GM23338 (cell line): ENCODE data around the gene MRPS21. TPM values are rescaled to one million over a fixed set of nuclear protein-coding genes. Genes with fewer than 3 reads are reported as not detected.

Experiments used
- ATAC-seq: fragments of 200-7000 bp; cut with Tn5 transposase; 3 replicates; pipeline ENCODE4 v1.9.1; 2020
- DNase-seq: peaks from one replicate; pipeline ENCODE4 v3.0.0-alpha.2; 2015; ENCODE audit warnings: low spot score
- H2AFZ ChIP-seq: fragments of 200-600 bp; sonication (generic); 2 replicates; pipeline ENCODE4 v1.8.0; 2016; ENCODE audit warnings: antibody characterized with exemption, mild to moderate bottlenecking, moderate library complexity
- H3F3A ChIP-seq: fragments of 200-600 bp; sonication (generic); replicated peaks from 2 replicates; pipeline ENCODE4 v1.8.0; 2017; ENCODE audit warnings: antibody characterized with exemption, mixed run types, low read depth
- H3K27ac ChIP-seq: fragments of 200-600 bp; sonication (generic); 2 replicates; pipeline ENCODE4 v1.6.1; 2016; ENCODE audit warnings: low read depth
- H3K27me3 ChIP-seq: fragments of 200-600 bp; sonication (generic); 2 replicates; pipeline ENCODE4 v1.8.0; 2016; ENCODE audit warnings: mild to moderate bottlenecking, mixed run types, moderate library complexity; ENCODE audit not compliant: insufficient read depth
- H3K36me3 ChIP-seq: fragments of 200-600 bp; sonication (generic); 2 replicates; pipeline ENCODE4 v1.8.0; 2016; ENCODE audit warnings: mild to moderate bottlenecking; ENCODE audit not compliant: insufficient read depth
- H3K4me1 ChIP-seq: fragments of 200-600 bp; sonication (generic); 2 replicates; pipeline ENCODE4 v1.8.0; 2016; ENCODE audit warnings: mild to moderate bottlenecking, moderate library complexity; ENCODE audit not compliant: insufficient read depth
- H3K4me2 ChIP-seq: fragments of 200-600 bp; sonication (generic); 2 replicates; pipeline ENCODE4 v1.7.1; 2017; ENCODE audit warnings: mixed run types
- H3K4me3 ChIP-seq: fragments of 200-600 bp; sonication (generic); 2 replicates; pipeline ENCODE4 v1.6.1; 2016; ENCODE audit warnings: mixed run types
- H3K79me2 ChIP-seq: fragments of 200-600 bp; sonication (generic); replicated peaks from 2 replicates; pipeline ENCODE4 v1.8.0; 2017; ENCODE audit warnings: mild to moderate bottlenecking; ENCODE audit not compliant: insufficient read depth
- H3K9me2 ChIP-seq: fragments of 200-600 bp; sonication (generic); 2 replicates; pipeline ENCODE4 v1.8.0; 2017; ENCODE audit not compliant: insufficient read depth
- H4K20me1 ChIP-seq: fragments of 200-600 bp; sonication (generic); replicated peaks from 2 replicates; pipeline ENCODE4 v1.8.0; 2017; ENCODE audit warnings: mild to moderate bottlenecking; ENCODE audit not compliant: insufficient read depth
- H3K27ac Mint-ChIP-seq: 2 replicates; pipeline ENCODE4 v1.8.0; 2020; ENCODE audit warnings: inconsistent platforms, mild to moderate bottlenecking, moderate library complexity, mixed read lengths
- H3K27me3 Mint-ChIP-seq: 3 replicates; pipeline ENCODE4 v1.8.0; 2022; ENCODE audit warnings: low read depth, mild to moderate bottlenecking, moderate library complexity, mixed read lengths, inconsistent platforms; ENCODE audit not compliant: insufficient read depth, poor library complexity
- H3K36me3 Mint-ChIP-seq: 3 replicates; pipeline ENCODE4 v1.8.0; 2021; ENCODE audit warnings: low read depth, mild to moderate bottlenecking, inconsistent platforms, moderate library complexity, mixed read lengths
- H3K4me1 Mint-ChIP-seq: 3 replicates; pipeline ENCODE4 v1.8.0; 2020; ENCODE audit warnings: mild to moderate bottlenecking, inconsistent platforms, mixed read lengths
- H3K4me3 Mint-ChIP-seq: 3 replicates; pipeline ENCODE4 v1.8.0; 2021; ENCODE audit warnings: moderate library complexity, mild to moderate bottlenecking, inconsistent platforms, mixed read lengths
- H3K9me3 Mint-ChIP-seq: 3 replicates; pipeline ENCODE4 v1.8.0; 2020; ENCODE audit warnings: moderate library complexity, mild to moderate bottlenecking, inconsistent platforms, mixed read lengths
- CREB1 ChIP-seq: fragments of 250-450 bp; sonication (Bioruptor Pico); IDR thresholded peaks from 2 replicates; pipeline ENCODE4 v1.5.0; 2020; ENCODE audit warnings: low read depth, mild to moderate bottlenecking, moderate library complexity
- EZH2phosphoT487 ChIP-seq: fragments of 200-600 bp; sonication (generic); IDR thresholded peaks from one replicate; pipeline ENCODE4 v1.8.1; 2018; ENCODE audit warnings: antibody characterized with exemption; ENCODE audit not compliant: unreplicated experiment
- JUNB ChIP-seq: IDR thresholded peaks from one replicate; pipeline ENCODE4 v1.6.1; 2016; ENCODE audit warnings: antibody characterized with exemption; ENCODE audit not compliant: unreplicated experiment
- NANOG ChIP-seq: IDR thresholded peaks from 2 replicates; pipeline ENCODE4 v1.6.1; 2016; ENCODE audit warnings: antibody characterized with exemption, borderline replicate concordance
- POLR2AphosphoS5 ChIP-seq: IDR thresholded peaks from 2 replicates; pipeline ENCODE4 v1.6.1; 2016; ENCODE audit warnings: antibody characterized with exemption, low read depth
- STAT1 ChIP-seq: IDR thresholded peaks from one replicate; pipeline ENCODE4 v1.6.1; 2016; ENCODE audit warnings: antibody characterized with exemption; ENCODE audit not compliant: unreplicated experiment
- ZNF114 ChIP-seq: fragments of 250-450 bp; sonication (Bioruptor Pico); IDR thresholded peaks from 2 replicates; pipeline ENCODE4 v1.5.0; 2020; ENCODE audit warnings: mild to moderate bottlenecking, moderate library complexity
- ZNF331 ChIP-seq: fragments of 250-450 bp; sonication (Bioruptor Pico); IDR thresholded peaks from 2 replicates; pipeline ENCODE4 v1.5.0; 2020; ENCODE audit warnings: low read depth, mild to moderate bottlenecking, moderate library complexity
- polyA plus RNA-seq: library from polyadenylated mRNA; unstranded; fragments of >200 nt; fragmentation: Nextera tagmentation; extraction: Ambion mirVana; gene quantifications from 2 replicates; pipeline ENCODE4 v1.2.1, GENCODE V29; 2016
- total RNA-seq: library from RNA; depleted of rRNA; stranded (reverse); fragments of >200 nt; shearing (Covaris generic); gene quantifications from 2 replicates; pipeline ENCODE4 v1.2.3, GENCODE V29; 2014
- TF ChIP-seq, protein P1 (sequence below), 2 experiments: fragments of 200-600 bp in 1 of 2; sonication (generic) in 1 of 2; conservative IDR thresholded peaks; 2 replicates each; pipeline versions ENCODE4 v1.5.1 to v1.6.1; 2016 to 2017; ENCODE audit warnings: antibody characterized with exemption in 2 of 2, low read depth in 2 of 2, mild to moderate bottlenecking in 2 of 2, moderate library complexity in 1 of 2
- TF ChIP-seq, protein P2 (sequence below): IDR thresholded peaks from 2 replicates; pipeline ENCODE4 v1.6.1; 2016; ENCODE audit warnings: antibody characterized with exemption

Gene MRPS21
- total and polyA plus RNA-seq, 2 experiments from 2014 or later, result 51.2 to 313 TPM

GRCh38 chr1:150256554-150257341, 36.9 kb upstream of the MRPS21 start:
- Histone ChIP-seq H3K4me1 (peaks cover 21% of the 10 kb centered on the region), H3K27me3 (no peaks in the 10 kb centered on the region), H3K79me2 (peaks cover 26% of the 10 kb centered on the region), H3K27ac (peak overlapping the region; percentile 89), H4K20me1 (peaks cover 3% of the 10 kb centered on the region; the same call in 1 of the 2 replicates), H3K4me2 (peak overlapping the region; percentile 95), H3F3A (peaks cover 24% of the 10 kb centered on the region; the same call in 1 of the 2 replicates), H2AFZ (no peak overlapping the region), H3K36me3 (peaks cover 5% of the 10 kb centered on the region; the same call in 1 of the 2 replicates), H3K4me3 (peak overlapping the region; percentile 88), H3K9me2 (no peaks in the 10 kb centered on the region)
- DNase-seq (peak; percentile 66), ATAC-seq (peak; percentile 12)
- Mint-ChIP-seq H3K36me3 (peaks cover 14% of the 10 kb centered on the region), H3K4me3 (peak overlapping the region; percentile 91), H3K27me3 (peaks cover 7% of the 10 kb centered on the region), H3K4me1 (peaks cover 36% of the 10 kb centered on the region), H3K27ac (peak overlapping the region; percentile 98), H3K9me3 (peaks cover 2% of the 10 kb centered on the region; the same call in 2 of the 3 replicates)
- TF ChIP-seq JUNB (no peak), EZH2phosphoT487 (no peak), ZNF114 (CRISPR knock-in tag) (no peak), STAT1 (no peak), ZNF331 (CRISPR knock-in tag) (no peak), POLR2AphosphoS5 (peak; percentile 39; the same call in 1 of the 2 replicates)
- TF ChIP-seq, protein P1, sequence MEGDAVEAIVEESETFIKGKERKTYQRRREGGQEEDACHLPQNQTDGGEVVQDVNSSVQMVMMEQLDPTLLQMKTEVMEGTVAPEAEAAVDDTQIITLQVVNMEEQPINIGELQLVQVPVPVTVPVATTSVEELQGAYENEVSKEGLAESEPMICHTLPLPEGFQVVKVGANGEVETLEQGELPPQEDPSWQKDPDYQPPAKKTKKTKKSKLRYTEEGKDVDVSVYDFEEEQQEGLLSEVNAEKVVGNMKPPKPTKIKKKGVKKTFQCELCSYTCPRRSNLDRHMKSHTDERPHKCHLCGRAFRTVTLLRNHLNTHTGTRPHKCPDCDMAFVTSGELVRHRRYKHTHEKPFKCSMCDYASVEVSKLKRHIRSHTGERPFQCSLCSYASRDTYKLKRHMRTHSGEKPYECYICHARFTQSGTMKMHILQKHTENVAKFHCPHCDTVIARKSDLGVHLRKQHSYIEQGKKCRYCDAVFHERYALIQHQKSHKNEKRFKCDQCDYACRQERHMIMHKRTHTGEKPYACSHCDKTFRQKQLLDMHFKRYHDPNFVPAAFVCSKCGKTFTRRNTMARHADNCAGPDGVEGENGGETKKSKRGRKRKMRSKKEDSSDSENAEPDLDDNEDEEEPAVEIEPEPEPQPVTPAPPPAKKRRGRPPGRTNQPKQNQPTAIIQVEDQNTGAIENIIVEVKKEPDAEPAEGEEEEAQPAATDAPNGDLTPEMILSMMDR (conservative IDR thresholded peaks at IDR 0.05; ENCODE audit: low read depth in 2 of 2), result no peak
- TF ChIP-seq, protein P2, sequence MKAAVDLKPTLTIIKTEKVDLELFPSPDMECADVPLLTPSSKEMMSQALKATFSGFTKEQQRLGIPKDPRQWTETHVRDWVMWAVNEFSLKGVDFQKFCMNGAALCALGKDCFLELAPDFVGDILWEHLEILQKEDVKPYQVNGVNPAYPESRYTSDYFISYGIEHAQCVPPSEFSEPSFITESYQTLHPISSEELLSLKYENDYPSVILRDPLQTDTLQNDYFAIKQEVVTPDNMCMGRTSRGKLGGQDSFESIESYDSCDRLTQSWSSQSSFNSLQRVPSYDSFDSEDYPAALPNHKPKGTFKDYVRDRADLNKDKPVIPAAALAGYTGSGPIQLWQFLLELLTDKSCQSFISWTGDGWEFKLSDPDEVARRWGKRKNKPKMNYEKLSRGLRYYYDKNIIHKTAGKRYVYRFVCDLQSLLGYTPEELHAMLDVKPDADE, result no peak

GRCh38 chr1:150257624-150258585, 35.8 kb upstream of the MRPS21 start, which contains the start of gene CA14:
CA14 (plus strand) TSS chr1:150257774; CDS start chr1:150258129, 355 bp downstream.
- Mint-ChIP-seq H3K9me3 (peaks cover 2% of the 10 kb centered on the region; the same call in 2 of the 3 replicates), H3K27me3 (peaks cover 8% of the 10 kb centered on the region), H3K27ac (peak within 1 kb of the TSS; percentile 98), H3K36me3 (peaks cover 25% of the 10 kb centered on the region), H3K4me3 (peak within 1 kb of the TSS; percentile 91), H3K4me1 (peaks cover 41% of the 10 kb centered on the region)
- Histone ChIP-seq H4K20me1 (peaks cover 10% of the 10 kb centered on the region), H3K4me2 (peak within 1 kb of the TSS; percentile 95), H3K36me3 (peaks cover 10% of the 10 kb centered on the region; the same call in 1 of the 2 replicates), H3K4me1 (peaks cover 21% of the 10 kb centered on the region), H3K27me3 (no peaks in the 10 kb centered on the region), H3K9me2 (no peaks in the 10 kb centered on the region), H3K27ac (peak within 1 kb of the TSS; percentile 89), H3F3A (peaks cover 28% of the 10 kb centered on the region), H3K4me3 (peak within 1 kb of the TSS; percentile 88), H2AFZ (no peak within 1 kb of the TSS), H3K79me2 (peaks cover 26% of the 10 kb centered on the region)
- ATAC-seq, result peak; percentile 36
- DNase-seq, result peak; percentile 72
- TF ChIP-seq NANOG (no peak), POLR2AphosphoS5 (peak; percentile 50; the same call in 1 of the 2 replicates), CREB1 (no peak), EZH2phosphoT487 (no peak), ZNF331 (CRISPR knock-in tag) (no peak)
